Hepatocyte (in vitro differentiated cells): ENCODE results near the gene SRGAP2C.
"Not testable (repeated sequence)": the region's sequence is repeated elsewhere in the genome, so short reads cannot be mapped to it uniquely, and the experiment has no call there.

ENCODE experiments used
- EZH2 ChIP-seq: fragments of 200-600 bp; sonication (generic); IDR thresholded peaks from 2 replicates; pipeline ENCODE4 v1.6.1; 2016; ENCODE audit warnings: antibody characterized with exemption, mild to moderate bottlenecking, borderline replicate concordance
- TF ChIP-seq, protein P1 (sequence below): fragments of 200-600 bp; sonication (generic); IDR thresholded peaks from 2 replicates; pipeline ENCODE4 v1.5.1; 2016; ENCODE audit warnings: antibody characterized with exemption, mild to moderate bottlenecking; ENCODE audit not compliant: poor library complexity

DNA sequence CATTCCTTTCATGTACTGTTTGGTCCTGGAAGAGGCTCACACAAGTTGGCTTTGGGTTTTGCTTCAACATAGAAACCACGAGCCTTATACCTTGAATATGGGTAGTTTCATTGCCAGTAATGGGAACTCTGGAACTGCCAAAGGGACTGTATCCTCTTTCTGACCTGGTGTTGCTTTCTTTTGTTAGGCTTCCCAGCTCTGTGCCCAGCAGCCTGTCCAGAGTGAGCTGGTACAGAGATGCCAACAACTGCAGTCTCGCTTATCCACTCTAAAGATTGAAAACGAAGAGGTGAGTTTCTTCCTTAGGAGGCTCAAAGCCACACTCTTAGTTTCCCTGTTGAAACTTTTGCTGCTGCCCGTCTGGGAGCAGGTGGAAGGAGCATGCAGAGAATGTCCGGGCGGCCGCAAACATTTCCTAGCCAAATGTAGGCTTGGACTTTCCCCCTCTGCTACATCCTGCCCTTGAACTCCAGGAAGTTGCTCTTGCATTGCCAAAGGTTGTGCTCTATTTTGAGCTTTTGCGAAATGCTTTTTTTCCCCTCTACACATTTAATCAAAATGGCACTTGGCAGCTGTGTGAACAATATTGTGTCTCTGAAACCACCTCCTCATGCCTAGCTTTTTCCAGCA, 201.7 kb downstream of the SRGAP2C start:
- TF ChIP-seq, protein P1, sequence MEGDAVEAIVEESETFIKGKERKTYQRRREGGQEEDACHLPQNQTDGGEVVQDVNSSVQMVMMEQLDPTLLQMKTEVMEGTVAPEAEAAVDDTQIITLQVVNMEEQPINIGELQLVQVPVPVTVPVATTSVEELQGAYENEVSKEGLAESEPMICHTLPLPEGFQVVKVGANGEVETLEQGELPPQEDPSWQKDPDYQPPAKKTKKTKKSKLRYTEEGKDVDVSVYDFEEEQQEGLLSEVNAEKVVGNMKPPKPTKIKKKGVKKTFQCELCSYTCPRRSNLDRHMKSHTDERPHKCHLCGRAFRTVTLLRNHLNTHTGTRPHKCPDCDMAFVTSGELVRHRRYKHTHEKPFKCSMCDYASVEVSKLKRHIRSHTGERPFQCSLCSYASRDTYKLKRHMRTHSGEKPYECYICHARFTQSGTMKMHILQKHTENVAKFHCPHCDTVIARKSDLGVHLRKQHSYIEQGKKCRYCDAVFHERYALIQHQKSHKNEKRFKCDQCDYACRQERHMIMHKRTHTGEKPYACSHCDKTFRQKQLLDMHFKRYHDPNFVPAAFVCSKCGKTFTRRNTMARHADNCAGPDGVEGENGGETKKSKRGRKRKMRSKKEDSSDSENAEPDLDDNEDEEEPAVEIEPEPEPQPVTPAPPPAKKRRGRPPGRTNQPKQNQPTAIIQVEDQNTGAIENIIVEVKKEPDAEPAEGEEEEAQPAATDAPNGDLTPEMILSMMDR: not testable (repeated sequence)
- not testable (repeated sequence) for TF ChIP-seq EZH2
